Right lobe of liver (tissue), 6 donors: ENCODE results near the gene TAS2R46. TPM values are rescaled to one million over a fixed set of nuclear protein-coding genes. Genes with fewer than 3 reads are reported as not detected.
"Not testable (repeated sequence)": the region's sequence is repeated elsewhere in the genome, so short reads cannot be mapped to it uniquely, and the experiment has no call there.

ENCODE experiments used
- ATAC-seq, 4 donors: fragments of 200-7000 bp; cut with Tn5 transposase; one replicate each; pipeline ENCODE4 v1.9.1; 2020; ENCODE audit warnings: mild to moderate bottlenecking in 4 of 4, moderate library complexity in 4 of 4
- DNase-seq, 3 donors: peaks; one replicate each; pipeline ENCODE4 v3.0.0-alpha.2; 2020
- H3K27ac ChIP-seq, 3 donors: fragments of 200-600 bp; one replicate each; pipeline ENCODE4 v1.8.0; 2022
- H3K27me3 ChIP-seq, 2 donors: fragments of 200-600 bp; one replicate each; pipeline ENCODE4 v1.8.0; 2022
- H3K36me3 ChIP-seq, 4 donors: fragments of 200-600 bp; sonication (generic) in 1 of 4; one replicate each; pipeline versions ENCODE4 v1.5.1 to v1.8.0; 2017 to 2022; ENCODE audit warnings: control low read depth in 1 of 4
- H3K4me1 ChIP-seq, 4 donors: fragments of 200-600 bp; sonication (generic) in 1 of 4; one replicate each; pipeline versions ENCODE4 v1.5.1 to v1.8.0; 2017 to 2022; ENCODE audit warnings: control low read depth in 1 of 4
- H3K4me3 ChIP-seq, 3 donors: fragments of 200-600 bp; one replicate each; pipeline ENCODE4 v1.8.0; 2022
- H3K9me3 ChIP-seq, 4 donors: fragments of 200-600 bp; sonication (generic) in 1 of 4; one replicate each; pipeline versions ENCODE4 v1.5.1 to v1.8.0; 2017 to 2022; ENCODE audit warnings: control low read depth in 1 of 4
- POLR2A ChIP-seq: fragments of 450-650 bp; IDR thresholded peaks from one replicate; pipeline ENCODE4 v1.6.1; 2017; ENCODE audit warnings: antibody characterized with exemption, mild to moderate bottlenecking
- WGBS: methylation state at CpG from one replicate; pipeline ENCODE4 v1.1.6; 2018; ENCODE audit warnings: low coverage, low lambda C conversion rate; ENCODE audit not compliant: insufficient coverage; ENCODE audit errors: missing lambda C conversion rate; 5-methylcytosine and 5-hydroxymethylcytosine counted together
- intact Hi-C, 2 donors: fragments of 100-400 bp; cut with DNase I; formaldehyde crosslinking; loops; one replicate each; pipeline versions ENCODE4 v1.11.2 to v1.14.1; 2022
- long read RNA-seq: library from polyadenylated mRNA; unstranded; transcript quantifications from one replicate; pipeline ENCODE4 v2.0.0, GENCODE V29; 2019
- total RNA-seq, 6 experiments: library from RNA; depleted of rRNA in 2 of 6; stranded (reverse); fragments of >200 nt in 2 of 6; fragmentation: NEBNext Ultra II Directional in 3 of 6; extraction: Animal tissue kit (Norgen Biotek cat#: 25700) in 3 of 6; gene quantifications; one replicate each; pipeline versions ENCODE4 v1.1.0 to v1.2.4, GENCODE V29; 2016 to 2023
- TF ChIP-seq, protein P1 (sequence below), 4 donors: fragments of 200-600 bp in 3 of 4; fragments of 450-650 bp in 1 of 4; IDR thresholded peaks; one replicate each; pipeline versions ENCODE4 v1.5.1 to v1.8.0; 2016 to 2022; ENCODE audit warnings: antibody characterized with exemption in 4 of 4, mild to moderate bottlenecking in 2 of 4
- donor health status: DM: no; HTN: yes; CAD: no.
- donor health status: DM: no; HTN: no; CAD: no.
- donor health status: DM: no; HTN: no; CAD: no.
- donor health status: DM: no; HTN: yes; CAD: no.
- donor health status: DM: no; HTN: yes; CAD: no.

TAS2R46 gene
- total RNA-seq, result 1 to 10 TPM in 3 of 6 experiments, under 1 TPM in 3; 0.51 to 2.6 (median 0.88) TPM
- long read RNA-seq, result 0 reads

GRCh38 chr12:11062194-11062593, at the start of gene TAS2R46:
Gene TAS2R46, minus strand, starts transcription at chr12:11062294. Its CDS starts 0 bp downstream, at chr12:11062294.
- intact Hi-C loops, H3K27me3 ChIP-seq: not testable (repeated sequence)
- 100% methylated on average over 1 of the region's 1 CpG for WGBS

GRCh38 chr12:11111213-11111612, 49.1 kb upstream of the TAS2R46 start:
- H3K9me3 ChIP-seq, ATAC-seq, H3K27me3 ChIP-seq, H3K4me3 ChIP-seq, H3K36me3 ChIP-seq, intact Hi-C loops, DNase-seq, H3K27ac ChIP-seq: not testable (repeated sequence)
- WGBS, result 80% methylated on average over 1 of the region's 1 CpG
- peaks cover 0 to 11% (median 0%) of the 10 kb centered on the region in 4 donors for H3K4me1 ChIP-seq

More at GRCh38 chr12:11062194-11062593, at the start of gene TAS2R46:
- not testable (repeated sequence) for H3K9me3 ChIP-seq, ATAC-seq, H3K27ac ChIP-seq, H3K36me3 ChIP-seq, H3K4me3 ChIP-seq, H3K4me1 ChIP-seq, DNase-seq

DNA sequence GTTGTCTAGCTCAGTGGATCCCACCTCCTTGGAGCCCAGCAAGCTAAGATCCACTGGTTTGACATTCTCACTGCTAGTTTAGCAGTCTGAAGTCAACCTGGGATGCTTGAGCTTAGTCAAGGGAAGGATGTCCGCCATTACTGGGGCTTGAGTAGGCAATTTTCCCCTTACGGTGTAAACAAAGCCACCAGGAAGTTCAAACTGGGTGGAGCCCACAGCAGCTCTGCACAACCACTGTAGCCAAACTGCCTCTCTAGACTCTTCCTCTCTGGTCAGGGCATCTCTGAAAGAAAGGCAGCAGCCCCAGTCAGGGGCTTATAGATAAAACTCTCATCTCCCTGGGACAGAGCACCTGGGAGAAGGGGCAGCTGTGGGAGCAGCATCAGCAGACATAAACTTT, 46.8 kb upstream of the TAS2R46 start:
- ATAC-seq, result no peak
- Histone ChIP-seq H3K4me3 (no peak overlapping the region), H3K4me1 (peaks cover 0 to 12% (median 0%) of the 10 kb centered on the region in 4 donors), H3K27ac (no peak overlapping the region), H3K36me3 (no peaks in the 10 kb centered on the region), H3K9me3 (no peaks in the 10 kb centered on the region), H3K27me3 (no peaks in the 10 kb centered on the region)
- no peak for DNase-seq
- TF ChIP-seq POLR2A, result no peak
- TF ChIP-seq, protein P1, sequence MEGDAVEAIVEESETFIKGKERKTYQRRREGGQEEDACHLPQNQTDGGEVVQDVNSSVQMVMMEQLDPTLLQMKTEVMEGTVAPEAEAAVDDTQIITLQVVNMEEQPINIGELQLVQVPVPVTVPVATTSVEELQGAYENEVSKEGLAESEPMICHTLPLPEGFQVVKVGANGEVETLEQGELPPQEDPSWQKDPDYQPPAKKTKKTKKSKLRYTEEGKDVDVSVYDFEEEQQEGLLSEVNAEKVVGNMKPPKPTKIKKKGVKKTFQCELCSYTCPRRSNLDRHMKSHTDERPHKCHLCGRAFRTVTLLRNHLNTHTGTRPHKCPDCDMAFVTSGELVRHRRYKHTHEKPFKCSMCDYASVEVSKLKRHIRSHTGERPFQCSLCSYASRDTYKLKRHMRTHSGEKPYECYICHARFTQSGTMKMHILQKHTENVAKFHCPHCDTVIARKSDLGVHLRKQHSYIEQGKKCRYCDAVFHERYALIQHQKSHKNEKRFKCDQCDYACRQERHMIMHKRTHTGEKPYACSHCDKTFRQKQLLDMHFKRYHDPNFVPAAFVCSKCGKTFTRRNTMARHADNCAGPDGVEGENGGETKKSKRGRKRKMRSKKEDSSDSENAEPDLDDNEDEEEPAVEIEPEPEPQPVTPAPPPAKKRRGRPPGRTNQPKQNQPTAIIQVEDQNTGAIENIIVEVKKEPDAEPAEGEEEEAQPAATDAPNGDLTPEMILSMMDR (IDR thresholded peaks at IDR 0.05), result no peak
- intact Hi-C loops, result no loop called here
- no CpG with 5 or more reads among the region's 2 CpGs for WGBS

GRCh38 chr12:11107719-11108118, 45.6 kb upstream of the TAS2R46 start:
- TF ChIP-seq POLR2A, result no peak
- TF ChIP-seq, protein P1 (IDR thresholded peaks at IDR 0.05), result no peak
- Histone ChIP-seq H3K27me3 (no peaks in the 10 kb centered on the region), H3K9me3 (no peaks in the 10 kb centered on the region)

GRCh38 chr12:11106288-11106687, 44.2 kb upstream of the TAS2R46 start:
- no peak overlapping the region for H3K4me3 ChIP-seq
- 46% methylated on average over 2 of the region's 2 CpGs for WGBS
- intact Hi-C loops, result no loop called here
- H3K9me3 ChIP-seq, result no peaks in the 10 kb centered on the region
- no peak for TF ChIP-seq POLR2A
- TF ChIP-seq, protein P1 (IDR thresholded peaks at IDR 0.05), result no peak
- ATAC-seq (peak; percentile 41 to 69 (median 62)), DNase-seq (no peak)
- no peaks in the 10 kb centered on the region for H3K36me3 ChIP-seq
- H3K27me3 ChIP-seq, result no peaks in the 10 kb centered on the region
- H3K4me1 ChIP-seq, result peaks cover 0 to 12% (median 0%) of the 10 kb centered on the region in 4 donors
- peak overlapping the region in 1 of 3 donors; percentile 24 for H3K27ac ChIP-seq

More at GRCh38 chr12:11107719-11108118, 45.6 kb upstream of the TAS2R46 start:
- Histone ChIP-seq H3K4me3 (no peak overlapping the region), H3K27ac (no peak overlapping the region), H3K36me3 (no peaks in the 10 kb centered on the region), H3K4me1 (peaks cover 0 to 12% (median 0%) of the 10 kb centered on the region in 4 donors)
- no peak for DNase-seq
- 89% methylated on average over 1 of the region's 1 CpG for WGBS
- intact Hi-C loops, result no loop called here
- no peak for ATAC-seq
